NCI-H524 (cell line): Measurements from ENCODE around the gene LPP.
A peak's percentile ranks its signal among the peaks of the same experiment; 100 is the strongest.

Experiments used
- DNase-seq, 2 experiments: peaks; one replicate each; lab custom pipeline; 2025; lab: John Stamatoyannopoulos, UW

LPP gene

DNA sequence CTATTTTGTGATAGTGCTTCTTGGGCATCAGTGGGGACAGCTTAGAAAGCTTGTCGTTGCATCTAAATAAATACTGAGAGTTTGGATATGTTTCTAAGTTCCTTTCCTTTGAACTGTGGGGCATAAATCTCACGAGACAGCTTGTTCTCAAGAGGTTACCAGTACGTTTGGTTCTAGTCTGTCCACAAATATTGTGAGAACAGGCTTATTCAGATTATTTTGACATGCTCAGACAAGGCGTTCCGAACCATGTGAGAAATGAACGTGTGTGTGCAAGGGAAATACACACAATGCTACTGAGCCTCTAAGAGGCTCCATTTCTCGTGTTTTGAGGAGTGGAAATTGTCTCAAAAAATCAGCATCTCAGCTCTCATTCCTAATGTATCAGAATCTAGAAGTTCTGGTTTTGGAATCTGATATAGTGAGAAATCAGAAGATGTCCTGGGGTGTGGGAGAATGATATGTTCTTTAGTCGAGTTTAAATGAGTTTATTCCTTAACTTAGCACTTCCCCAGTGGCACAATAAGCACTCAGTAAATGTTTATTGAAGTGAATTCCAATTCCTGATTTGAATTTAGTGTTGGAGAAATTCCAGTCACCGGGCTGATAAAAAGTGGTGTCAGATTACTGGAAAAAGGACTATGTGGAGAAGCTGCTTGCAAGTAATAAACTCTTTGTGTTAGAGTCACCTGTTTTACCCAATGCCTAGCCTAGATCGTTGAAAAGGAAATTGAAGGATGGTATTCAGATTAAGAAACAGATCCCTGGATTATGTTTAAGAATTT is 481.5 kb downstream of the LPP start:
- peak in 1 of 2 experiments; percentile 35 for DNase-seq

DNA sequence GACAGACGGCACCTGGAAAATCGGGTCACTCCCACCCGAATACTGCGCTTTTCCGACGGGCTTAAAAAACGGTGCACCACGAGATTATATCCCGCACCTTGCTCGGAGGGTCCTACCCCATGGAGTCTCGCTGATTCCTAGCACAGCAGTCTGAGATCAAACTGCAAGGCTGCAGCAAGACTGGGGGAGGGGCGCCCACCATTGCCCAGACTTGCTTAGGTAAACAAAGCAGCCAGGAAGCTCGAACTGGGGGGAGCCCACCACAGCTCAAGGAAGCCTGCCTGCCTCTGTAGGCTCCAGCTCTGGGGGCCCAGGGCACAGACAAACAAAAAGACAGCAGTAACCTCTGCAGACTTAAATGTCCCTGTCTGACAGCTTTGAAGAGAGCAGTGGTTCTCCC is 482.3 kb downstream of the LPP start:
- peak in 1 of 2 experiments; percentile 5 for DNase-seq

DNA sequence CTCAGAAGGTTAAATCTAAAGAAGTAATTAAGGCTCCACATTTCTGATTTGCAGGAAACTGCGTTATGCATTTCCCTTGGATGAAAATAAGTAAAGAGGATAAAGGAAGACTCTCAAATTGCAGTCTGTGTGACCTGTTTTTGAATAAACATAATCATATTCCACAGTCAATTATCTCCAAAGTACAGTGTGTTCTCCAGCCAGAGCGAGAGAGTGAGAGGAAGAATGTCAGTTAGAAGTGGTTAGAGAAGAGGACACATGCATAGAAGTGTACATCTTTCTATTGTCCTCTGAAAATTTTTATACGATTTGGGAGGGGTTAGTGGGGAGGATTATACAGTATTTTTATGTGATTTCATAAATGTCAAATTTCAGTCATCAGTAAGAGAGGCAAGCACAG is 487.1 kb downstream of the LPP start:
- no peak for DNase-seq

DNA sequence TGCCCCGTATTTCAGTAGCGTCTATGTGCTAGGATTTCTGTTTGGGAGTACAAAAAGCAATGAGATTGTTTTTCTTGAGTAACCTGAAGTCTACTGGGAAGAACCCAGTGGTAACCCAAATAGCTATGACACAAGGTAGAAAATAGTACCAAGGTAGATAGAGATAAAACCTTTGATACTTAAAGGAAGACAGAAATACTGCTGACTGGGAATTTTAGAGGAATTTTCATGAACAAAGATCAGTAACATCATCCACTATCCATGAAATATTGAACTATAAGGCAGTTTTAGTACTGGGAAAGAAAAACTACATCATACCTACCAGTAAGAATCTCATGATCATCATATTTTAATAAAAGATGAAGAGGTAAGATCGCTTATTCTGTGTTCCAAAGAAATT is 489.8 kb downstream of the LPP start:
- DNase-seq: no peak

DNA sequence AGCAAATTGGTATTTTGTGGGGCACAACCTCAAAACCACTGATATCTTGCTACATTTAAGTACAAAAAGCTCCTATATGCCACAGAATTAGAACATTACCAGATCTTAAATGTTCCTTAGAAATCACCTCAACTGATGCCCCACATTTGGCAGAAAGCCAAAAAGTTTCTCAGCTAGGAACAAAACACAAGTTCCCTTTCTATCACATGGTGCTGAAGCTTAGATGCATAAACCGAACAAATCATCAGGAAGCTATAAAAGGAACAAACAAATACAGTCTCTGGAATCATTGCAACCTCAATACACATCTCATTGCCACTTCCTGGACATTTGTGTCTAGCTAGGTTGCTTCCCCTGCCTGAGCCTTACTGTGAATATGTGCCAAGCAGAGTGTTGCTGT is 492.6 kb downstream of the LPP start:
- DNase-seq: no peak

DNA sequence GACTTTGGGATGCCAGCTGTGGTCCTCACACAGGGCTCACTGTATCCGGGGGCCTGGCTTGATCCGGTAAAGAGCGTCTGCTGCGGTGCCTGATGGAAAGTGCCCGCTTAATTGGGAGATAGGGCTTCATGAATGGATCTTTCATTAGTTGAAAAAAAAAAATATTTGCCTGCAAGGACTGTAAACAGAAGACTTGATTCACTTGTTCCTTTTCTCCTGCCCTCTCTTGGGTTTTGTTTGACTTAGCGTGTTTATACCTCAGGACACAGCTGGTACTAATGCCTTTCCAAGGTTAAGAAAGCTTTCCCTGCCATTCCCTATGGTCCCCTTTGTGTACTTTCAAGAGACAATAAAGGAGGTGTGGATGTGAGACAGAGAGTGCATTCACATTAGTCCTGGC is 493.3 kb downstream of the LPP start:
- DNase-seq: no peak

DNA sequence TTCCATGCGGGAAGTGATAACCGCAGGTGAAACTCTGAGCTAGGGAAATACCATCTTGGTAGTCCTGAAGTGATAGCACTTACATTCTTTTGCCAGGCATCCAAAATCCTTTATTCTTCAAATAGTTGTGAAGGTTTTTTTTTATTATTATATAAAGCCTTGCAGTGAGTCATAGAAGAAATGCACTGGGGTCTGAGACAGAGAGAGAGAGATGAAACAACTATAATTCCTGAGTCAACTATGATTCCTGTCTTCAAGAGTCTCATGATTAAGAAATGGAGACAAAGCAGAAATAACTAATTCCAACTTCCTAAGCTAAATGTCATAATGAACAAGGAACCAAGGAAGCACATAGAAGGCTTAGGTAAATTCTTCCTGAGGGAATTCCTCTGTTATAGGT is 495.6 kb downstream of the LPP start:
- DNase-seq: no peak

DNA sequence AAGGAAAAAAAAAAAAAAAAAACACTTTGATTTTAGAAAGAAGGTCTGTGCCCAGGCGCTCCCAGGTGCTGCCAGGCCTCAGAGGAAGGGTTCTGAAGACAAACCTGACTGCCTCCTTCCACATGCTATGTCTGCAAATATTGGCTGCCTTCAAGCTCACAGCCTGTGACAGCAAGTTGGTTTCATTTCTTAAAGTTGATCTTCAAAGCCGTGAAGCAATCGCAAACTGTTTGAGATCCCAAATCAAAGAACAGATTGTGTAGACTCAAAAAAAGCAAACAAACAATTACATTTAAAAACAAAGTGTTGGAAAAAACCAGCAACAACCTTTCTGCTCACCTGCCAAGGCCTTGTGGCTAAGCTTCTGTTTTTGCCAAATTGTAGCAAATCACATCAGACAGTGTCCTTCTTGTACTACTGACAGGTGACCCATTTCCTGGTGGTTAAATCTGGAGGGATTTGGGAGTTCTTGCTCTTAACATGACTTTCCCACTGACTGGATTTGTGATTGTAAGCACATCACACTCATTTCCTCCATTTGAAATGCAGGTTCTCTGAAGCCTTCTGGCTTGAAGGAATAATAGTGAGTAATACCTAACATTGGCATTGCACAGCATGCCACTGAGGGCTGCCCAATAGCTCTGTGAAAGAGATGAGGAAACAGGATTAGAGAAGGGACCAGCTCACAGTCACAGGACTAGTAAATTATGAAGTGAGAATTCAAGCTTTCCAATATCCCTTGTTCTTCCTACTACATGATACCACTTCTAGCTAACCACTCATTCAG is 502.4 kb downstream of the LPP start:
- DNase-seq: no peak

DNA sequence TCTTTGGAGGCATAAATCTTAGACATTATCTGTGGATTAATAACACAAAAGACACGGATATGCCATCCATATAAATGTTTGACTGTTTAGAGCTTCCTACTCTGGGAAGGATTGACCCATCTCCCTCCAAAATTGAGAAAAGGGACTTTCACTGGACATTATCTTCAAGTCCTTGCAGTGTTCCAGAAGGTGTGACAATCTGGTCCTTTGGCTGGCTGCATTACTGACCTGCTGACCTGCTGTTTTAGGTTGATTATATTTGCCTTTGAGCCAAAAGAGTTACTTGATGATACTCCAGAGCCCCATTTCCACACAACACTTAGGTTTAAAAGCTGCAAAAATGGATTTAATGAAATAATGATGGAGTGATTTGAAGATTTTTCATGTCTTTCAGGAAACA is 504.6 kb downstream of the LPP start:
- no peak for DNase-seq

DNA sequence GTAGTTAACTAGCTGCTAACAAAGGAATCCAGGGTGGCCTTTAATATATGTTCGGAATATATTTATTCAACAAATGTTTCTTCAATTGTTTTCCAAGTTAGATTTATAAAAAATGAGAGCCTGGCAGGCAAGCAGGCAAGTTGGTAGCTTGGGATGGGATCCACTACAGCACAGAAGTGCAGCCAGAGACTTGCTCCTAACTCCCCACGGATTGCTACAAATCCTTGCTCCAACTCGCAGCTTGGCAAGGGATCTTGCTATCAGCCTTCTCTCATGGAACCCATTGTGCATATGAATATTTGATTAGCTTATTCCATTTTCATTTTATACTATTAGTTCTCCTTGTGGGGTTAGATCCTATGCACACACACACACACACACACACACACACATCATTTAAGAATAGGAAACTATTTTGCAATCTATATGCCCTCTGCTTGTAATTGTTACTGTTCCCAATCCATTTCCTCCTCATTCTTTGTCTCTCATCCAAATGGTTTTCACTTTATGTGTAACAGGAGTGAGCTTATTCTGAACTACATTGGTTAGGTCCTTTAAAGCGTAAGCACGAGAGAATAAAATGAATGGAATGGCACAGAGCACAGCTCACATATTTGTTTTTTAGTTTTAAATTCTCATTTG is 505.6 kb downstream of the LPP start:
- no peak for DNase-seq

DNA sequence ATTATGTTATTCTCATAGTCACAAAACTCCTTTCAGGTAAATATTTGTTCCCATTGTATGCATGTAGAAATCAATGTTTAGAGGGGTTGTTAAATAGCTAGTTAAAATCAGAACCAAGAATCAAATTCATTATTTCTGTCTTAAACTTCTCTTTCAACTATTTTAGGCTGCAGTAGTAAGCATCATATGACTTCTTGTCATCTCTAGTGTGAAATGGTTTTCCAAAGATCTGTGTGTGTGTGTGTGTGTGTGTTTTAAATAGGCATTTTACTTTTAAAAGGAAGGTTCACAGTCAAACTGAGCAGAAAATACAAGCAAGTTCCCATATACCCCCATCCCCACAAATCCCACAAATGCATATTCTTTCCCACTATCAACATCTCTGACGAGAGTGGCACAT is 506.5 kb downstream of the LPP start:
- DNase-seq: no peak

DNA sequence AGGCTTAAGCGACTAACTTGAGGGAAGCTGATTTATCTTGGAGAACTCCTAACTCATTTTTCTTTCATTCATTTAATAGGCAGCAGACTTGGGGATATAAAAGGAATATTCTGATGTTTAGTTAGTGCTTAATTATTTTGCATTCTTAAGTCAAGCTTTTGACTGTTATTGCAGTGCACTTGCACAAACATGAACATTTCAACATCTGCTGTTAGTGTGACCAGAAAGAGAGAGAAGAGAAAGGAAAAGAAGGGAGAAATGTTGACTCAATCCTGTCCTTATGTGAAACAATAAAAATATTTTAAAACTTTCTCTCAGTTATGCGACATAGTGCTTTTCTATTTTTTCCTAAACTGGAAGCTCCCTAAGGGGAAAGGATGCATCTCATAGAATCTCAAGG is 507.8 kb downstream of the LPP start:
- no peak for DNase-seq

DNA sequence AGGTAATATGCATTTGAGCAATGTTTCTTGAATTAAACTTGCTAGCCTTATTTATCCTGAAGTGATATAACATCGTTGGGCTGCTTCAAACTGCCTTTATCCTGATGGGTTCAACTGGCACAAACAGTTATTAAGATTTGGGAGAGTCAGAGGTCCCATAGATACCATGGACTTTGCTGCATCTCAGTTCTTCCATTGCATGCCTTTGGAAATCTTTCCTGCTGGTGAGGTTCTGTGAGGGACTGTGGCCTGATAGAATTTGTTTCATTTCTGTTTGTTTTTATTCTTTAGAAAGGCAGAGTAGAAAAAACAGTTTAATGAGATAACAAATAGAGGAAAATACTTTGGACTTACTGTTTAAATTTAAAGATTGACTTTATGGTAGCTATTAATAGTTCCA is 508.3 kb downstream of the LPP start:
- no peak for DNase-seq

DNA sequence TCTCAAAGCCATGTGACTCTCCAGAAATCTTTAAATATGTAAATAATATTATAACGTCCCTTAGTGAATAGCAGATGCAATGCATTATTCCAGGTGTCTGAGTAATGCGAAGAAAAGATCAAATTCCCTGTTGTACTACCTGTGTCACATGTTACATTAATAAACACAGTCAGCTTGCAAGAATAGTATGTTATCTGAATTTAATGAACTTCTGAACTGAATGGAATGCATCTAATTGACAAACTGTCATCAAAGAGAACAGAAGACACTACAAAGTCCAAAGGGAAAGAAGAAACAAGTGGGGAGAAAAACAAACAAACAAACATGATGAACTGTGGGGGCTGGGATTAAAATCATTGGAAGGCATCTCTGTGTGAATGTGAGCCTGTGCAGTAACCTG is 508.8 kb downstream of the LPP start:
- no peak for DNase-seq

DNA sequence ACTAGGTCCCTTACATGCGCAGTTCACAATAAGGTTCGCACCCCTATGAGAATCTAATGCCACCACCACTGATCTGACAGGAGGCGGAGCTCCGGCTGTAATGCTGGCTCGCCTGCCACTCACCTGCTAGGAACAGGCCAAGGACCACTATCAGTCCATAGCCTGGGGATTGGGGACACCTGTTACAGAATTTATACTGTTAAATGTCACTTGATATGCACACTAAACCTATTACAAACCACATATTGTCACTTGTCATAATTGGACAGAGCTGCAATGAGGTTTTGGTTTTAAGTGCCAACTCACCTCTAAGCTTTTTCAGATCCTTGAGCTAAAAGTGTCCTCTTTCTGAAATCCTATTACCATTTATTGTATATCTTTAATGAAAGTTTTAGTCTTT is 509.9 kb downstream of the LPP start:
- peak in 1 of 2 experiments; percentile 68 for DNase-seq

DNA sequence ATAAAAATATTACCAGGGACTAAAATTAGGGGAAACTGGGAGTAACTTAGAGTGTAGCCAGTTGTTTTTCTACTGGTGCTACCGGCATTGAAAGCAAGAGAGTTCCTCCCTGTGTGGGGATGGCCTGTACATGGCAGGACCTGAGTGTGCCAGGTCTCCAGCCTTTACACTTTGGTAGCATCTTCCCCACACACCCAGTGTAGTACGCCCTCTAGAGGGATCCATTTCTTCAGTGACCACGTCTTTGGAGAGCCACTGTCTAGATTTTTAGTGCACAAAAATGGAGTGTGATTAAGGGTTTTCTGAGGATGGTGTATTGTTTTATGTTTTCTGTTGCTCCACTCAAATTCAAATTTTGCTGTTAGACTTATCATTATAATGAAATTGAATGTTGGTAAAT is 510.8 kb downstream of the LPP start:
- DNase-seq: peak in 1 of 2 experiments; percentile 38

DNA sequence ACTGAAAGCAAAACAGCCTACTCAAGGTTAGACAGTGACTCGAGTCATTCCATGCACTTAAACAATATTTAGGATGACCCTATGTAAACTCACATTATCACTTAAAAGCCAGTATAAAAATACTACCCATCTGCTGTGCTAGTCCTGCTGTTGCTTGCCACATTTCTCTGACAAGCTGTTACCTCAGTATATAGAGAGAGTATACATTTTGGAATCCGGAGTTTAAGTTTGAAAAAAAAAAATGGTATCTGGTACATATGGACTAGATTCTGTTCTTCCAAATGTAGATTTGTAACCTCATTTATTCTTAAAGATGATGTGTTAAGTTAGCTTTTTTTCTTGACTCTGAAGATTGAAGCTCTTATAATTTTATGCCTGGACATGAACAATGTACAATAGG is 514.0 kb downstream of the LPP start:
- peak in 1 of 2 experiments; percentile 36 for DNase-seq

DNA sequence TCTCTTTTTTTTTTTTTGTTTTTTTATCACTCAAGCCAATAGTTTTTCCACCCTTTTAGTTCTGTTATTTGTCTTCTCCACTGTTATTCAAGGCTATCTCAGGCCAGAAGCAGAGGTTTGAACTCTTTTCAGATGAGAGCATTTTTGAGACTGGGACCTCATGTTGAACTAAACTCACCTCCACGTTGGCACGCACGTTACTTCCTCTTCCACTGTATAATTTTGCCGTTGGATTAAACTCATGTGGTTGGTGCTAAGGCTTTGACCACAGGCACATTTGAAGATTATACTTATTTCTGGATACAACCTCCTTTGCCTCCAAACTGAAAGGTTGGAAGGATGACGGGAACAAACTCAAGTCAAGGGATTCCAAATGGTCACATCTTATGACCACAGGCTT is 516.5 kb downstream of the LPP start:
- DNase-seq: no peak

DNA sequence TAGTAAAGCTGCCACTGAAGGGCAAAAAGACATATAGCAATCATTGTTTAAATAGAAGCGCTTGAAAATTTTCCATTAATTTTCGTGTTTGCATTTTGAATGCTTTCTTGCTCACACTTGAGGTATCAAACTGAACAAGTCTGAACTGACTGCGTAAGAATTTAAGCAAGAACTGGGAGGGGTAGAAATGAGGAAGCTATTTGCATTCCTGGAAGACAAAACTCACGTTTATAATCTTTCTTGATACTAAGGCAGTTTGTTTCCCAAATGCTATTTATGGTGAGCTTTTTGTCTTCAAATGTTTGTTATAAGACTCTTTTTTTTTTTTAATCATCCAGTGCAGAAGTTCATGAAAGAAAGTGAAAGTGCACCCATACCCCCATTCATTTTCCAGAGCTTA is 518.0 kb downstream of the LPP start:
- DNase-seq: no peak

DNA sequence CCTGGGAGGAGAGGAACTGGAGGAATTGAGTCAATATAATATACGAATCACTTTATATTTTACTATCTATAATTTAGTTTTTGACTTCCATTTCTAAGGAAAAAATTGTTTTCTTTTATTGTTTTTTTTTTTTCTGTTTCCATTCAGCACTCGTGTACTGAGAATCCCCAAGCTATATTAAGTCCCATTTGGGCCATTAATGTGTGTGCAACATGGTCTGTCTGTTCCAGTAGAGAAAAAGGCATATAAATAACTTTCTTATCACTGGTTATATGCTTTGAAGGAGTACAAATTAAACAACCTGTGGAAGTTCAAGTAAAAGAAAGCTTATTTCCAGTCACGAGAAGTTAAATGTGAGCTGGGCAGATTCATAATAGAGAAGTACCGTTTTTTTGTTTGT is 518.9 kb downstream of the LPP start:
- no peak for DNase-seq

DNA sequence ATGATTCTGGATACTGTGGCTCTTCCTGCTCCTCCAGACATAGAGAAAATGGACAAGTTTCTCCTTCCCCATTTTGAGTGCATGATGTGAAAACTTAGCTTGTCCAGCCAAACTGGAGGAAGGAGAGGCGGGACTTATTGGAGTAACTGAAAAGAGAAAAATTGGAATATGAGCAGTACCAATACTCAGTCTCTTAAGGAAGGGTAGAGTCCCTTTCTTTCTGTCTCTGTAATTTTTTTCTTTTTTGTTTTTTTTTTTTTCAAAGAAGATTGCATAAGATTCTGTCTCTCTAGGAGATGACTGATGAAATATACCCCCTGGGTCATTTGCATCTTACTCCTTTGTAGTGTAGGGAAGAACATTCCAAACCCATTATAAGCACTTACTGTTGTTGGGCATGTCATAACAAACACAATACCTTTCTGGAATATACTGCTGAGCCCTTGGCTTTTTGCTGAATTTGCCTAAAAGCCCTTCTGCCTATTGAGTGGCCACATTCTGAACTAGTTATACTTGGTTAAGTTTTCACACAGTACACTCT is 519.8 kb downstream of the LPP start:
- no peak for DNase-seq

DNA sequence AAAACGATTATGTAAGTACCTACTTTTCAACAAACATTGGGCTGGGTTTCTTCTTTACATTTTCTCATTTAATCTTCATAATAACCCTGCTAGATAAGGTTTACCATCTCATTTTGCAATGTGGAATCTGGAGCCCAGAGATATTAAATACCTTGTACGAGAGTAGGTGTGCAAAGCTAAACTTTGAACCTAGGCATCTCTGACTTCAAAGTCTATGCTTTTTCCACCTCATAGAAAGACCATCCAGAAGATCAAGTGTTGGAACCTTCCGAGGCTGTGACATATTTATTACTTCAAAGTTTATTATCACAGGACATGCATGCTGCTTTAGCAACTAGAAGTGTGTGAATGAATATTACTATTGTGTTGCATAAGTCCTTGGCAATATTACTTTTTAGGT is 520.6 kb downstream of the LPP start:
- no peak for DNase-seq

DNA sequence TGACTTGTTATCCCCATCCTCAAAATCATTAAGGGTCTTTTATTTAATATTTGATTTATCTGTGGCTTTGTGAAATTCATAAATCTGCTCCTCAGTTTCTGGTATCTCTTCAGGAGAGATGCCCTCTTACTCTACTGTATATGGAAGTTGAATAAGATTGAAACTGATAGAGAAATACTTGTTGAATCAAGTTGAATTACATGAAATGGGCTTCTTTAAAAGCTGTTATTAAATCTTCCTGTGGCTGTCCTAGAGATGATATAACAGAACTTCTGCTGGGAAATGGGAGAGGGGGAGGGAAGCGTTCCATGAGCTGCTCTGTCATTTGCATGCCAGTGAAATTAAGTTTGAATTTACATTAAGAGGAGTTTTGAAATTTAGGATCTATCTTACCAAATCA is 523.4 kb downstream of the LPP start:
- DNase-seq: no peak
